Muscle of back (tissue), 11 donors: ENCODE data around the gene NME7. TPM values are rescaled to one million over a fixed set of nuclear protein-coding genes. Genes with fewer than 3 reads are reported as not detected.

Experiments
- DNase-seq, 3 donors: peaks; one replicate each; pipeline versions ENCODE4 v3.0.0 to v3.0.0-alpha.2; 2013
- polyA plus RNA-seq, 10 donors: library from polyadenylated mRNA; unstranded; fragments of 120-200 nt; gene quantifications; one replicate each; pipeline ENCODE4 v1.2.1, GENCODE V29; 2013; ENCODE audit not compliant: insufficient read length in 10 of 10

NME7 gene
- polyA plus RNA-seq, 10 donors: 17.6 to 24.3 (median 21.5) TPM

- DNase-seq: no peak
Measured at GRCh38 chr1:169108223-169108622, 259.4 kb downstream of the NME7 start.

DNA sequence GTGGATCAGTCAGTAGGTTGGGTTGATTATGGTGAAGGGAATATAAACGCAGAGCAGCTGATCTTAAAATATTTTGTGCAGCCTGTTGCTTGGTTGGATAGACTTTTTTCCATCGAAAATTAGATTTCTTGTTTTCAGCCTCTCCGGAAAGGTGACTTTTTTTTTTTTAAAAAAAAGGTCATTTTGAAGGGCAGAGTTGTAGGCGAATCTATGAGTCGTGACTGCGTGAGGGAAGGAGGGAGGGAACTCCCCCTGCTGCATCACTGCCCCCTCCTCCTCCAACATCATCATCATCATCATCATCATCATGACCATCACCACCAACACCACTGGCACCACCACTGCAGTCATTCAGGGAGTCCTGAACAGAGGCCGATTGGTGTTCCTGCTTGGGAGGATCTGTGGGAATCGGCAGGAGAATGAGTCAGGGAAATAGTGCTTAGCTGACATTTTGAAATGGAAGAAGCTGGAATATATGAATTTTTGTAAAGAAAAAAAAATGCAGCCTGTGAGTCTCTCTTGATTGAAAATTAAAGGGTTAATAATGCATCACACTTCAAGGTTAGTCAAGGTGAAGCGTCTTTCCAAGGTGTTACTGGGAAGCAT lies 259.9 kb downstream of the NME7 start:
- DNase-seq: peak in 1 of 3 donors; percentile 25

- peak in 2 of 3 donors; percentile 21 to 74 for DNase-seq
Measured at GRCh38 chr1:169106921-169107602, 260.5 kb downstream of the NME7 start.

DNA sequence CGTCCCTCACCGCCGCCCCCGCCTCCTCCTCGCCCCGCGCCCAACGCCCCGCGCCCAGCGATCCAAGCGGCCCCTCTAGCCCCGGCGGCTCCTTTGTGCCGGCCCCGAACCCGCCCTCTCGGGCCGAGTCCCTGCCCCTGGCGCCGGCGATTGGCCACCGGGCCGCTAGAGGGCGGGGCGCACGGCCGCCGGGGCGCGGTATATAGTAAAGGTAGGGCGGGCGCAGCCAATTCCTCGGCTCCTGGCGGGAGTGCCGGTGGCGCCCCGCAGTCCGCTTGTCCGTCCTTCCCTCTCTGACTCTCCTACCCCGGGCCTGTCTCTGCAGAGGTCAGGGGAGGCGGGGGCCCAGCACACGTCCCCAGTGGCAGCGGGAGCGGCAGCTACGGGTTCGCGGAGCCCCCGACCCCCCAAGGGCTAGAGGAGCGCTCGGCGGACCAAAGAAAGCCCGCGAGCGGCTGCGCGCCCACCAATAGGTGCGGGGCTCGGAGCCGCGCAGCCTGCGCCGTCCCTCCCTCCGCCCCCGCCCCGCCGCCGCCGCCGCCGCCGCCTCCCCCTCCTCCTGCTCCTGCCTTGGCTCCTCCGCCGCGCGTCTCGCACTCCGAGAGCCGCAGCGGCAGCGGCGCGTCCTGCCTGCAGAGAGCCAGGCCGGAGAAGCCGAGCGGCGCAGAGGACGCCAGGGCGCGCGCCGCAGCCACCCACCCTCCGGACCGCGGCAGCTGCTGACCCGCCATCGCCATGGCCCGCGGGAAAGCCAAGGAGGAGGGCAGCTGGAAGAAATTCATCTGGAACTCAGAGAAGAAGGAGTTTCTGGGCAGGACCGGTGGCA lies 261.3 kb downstream of the NME7 start, which contains the start of gene ATP1B1:
Gene ATP1B1 (plus strand): TSS at position 596 of the 826 bp plus-strand sequence. CDS start 140 bp downstream, at position 736.
- peak; percentile 80 to 95 (median 87) for DNase-seq

- DNase-seq: peak in 2 of 3 donors; percentile 33 to 62
Measured at GRCh38 chr1:169105434-169106094, 262.0 kb downstream of the NME7 start.

GRCh38 chr1:169105087-169105433 lies 262.5 kb downstream of the NME7 start:
- peak in 1 of 3 donors; percentile 26 for DNase-seq

GRCh38 chr1:169103480-169103893 lies 264.1 kb downstream of the NME7 start:
- peak in 1 of 3 donors; percentile 16 for DNase-seq

GRCh38 chr1:169103002-169103401 lies 264.6 kb downstream of the NME7 start:
- no peak for DNase-seq

- peak; percentile 32 to 59 (median 58) for DNase-seq
Measured at GRCh38 chr1:169102567-169102966, 265.0 kb downstream of the NME7 start.

DNA sequence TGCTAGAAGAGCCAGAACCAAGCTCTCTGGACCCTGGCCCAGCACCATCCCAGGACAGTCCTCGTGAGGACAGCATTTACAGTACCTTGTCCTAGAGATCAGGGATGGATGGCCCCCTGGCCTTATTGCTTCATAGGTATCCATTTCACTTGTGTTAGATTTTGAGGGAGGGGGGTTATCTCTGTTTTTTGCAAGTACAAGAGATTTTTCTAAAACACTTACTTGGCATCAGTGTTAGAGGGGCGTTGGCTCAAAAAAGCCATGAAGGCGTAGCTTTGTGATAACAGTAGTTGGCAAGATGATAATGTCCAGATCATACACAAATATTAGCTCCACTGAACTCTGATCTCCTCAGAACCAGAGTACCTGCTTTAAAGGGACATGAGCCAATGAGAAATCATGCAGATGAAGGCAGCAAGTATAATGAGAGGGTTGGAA lies 266.9 kb downstream of the NME7 start:
- no peak for DNase-seq

DNA sequence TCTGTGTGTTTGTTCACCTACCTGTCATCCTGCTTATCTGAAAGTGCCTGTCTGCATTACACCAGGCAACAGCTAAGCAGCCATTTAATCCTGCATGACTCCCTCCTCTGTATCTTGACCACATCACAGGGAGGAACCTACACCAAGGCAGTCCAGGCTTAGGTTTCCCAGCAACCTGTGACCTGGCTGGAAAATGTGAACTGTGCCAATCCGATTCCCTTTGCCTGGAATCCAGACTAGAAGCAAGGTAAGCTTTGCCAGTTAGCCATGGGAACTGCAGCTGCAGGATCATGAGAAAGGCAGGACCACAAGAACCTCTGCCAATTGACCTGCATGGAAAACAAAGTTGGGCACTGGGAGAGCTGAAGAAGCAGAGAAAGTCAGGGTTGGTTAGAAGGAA lies 267.4 kb downstream of the NME7 start:
- DNase-seq: no peak

- DNase-seq: no peak
Measured at GRCh38 chr1:169099561-169099960, 268.0 kb downstream of the NME7 start.

GRCh38 chr1:169098380-169098779 lies 269.2 kb downstream of the NME7 start:
- DNase-seq: no peak

- DNase-seq: no peak
Measured at GRCh38 chr1:169094897-169095569, 272.6 kb downstream of the NME7 start.

GRCh38 chr1:169092399-169092798 lies 275.2 kb downstream of the NME7 start:
- no peak for DNase-seq

DNA sequence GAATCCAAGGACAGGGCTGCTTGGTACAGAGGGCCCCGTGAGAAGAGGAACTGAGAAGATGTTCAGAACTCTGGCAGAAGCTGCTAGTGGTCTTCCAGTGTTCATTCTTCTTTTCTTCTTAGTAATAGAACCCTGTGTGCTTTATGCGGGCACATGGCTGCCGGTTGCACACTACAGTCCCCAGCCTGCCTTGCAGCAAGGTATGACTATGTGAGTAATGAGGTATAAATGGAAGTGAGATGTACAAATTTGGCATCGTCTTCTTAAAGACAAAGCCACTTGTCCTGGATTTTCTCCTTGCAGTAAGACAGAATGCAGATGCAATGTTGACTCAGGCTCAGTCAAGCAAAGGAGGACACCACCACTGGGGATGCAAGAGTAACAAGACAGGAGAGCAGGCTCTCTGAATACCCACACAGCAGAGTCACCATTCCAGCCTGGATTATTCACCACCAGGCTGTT lies 276.1 kb downstream of the NME7 start:
- no peak for DNase-seq

DNA sequence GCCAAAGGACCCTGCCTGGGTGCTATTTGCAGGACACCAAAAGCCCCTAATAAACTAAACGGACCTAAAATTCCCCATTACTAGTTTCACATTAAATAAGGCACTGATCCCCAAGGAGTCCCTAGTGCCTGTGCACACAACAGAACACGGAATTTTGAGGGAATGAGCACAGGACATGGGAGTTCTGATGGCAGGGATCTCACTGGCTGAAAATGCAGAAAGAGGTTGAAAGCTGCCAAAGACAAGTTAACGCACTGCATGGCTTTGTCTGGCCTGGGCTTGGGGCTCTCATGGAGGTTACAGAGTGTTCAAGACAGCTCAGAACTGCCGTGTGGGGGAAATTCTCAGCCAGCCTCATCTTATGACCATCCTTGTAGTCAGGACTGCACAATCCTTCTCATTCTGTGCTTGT lies 276.7 kb downstream of the NME7 start:
- peak in 1 of 3 donors; percentile 7 for DNase-seq

GRCh38 chr1:169090308-169090899 lies 277.2 kb downstream of the NME7 start:
- DNase-seq: no peak

DNA sequence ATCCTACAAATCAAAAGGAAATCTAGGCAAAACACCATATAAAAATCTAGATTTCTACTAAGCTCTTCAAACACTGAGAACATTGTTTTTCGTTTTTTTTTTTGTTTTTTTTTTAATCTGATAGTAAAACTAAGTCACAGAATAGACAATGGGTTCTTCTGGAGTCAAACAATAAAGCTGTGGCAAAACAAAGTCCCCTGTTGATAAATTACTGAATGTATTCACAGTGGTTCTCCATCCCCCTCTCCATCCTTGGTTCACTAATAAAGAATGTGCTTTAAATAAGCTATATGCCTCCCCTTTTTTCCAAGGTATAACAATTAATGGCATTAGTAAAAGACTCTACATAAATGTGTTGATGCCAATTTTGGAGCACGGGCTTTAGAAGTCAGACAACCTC lies 277.8 kb downstream of the NME7 start:
- DNase-seq: no peak

DNA sequence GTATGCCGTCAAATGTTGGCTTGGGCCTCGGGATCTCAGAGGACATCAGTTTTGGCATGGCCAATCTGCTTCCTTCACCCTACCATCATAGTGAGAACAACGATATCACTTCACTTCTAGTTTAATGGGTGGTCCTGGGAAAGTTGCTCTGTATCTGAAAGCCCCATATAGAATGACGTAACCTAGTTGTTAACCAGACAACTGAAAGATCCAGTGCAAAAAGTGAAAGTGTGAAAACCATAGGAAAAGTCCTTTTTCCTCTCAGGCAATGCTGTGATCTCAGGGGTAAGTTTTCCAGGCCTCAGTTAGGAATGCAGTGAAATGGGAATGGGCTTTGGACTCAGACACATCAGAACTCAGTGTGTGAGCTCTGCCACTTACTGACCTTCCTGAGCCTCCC lies 279.7 kb downstream of the NME7 start:
- no peak for DNase-seq
